A549 (cell line): Measurements from ENCODE around the gene IER5L. TPM values are rescaled to one million over a fixed set of nuclear protein-coding genes. Genes with fewer than 3 reads are reported as not detected.

ENCODE experiments used
- ATAC-seq, 2 experiments: fragments of 200-7000 bp in 1 of 2; fragments of >200 bp in 1 of 2; cut with Nextera tagmentation in 1 of 2; cut with Tn5 transposase in 1 of 2; 3 replicates each; pipeline versions ENCODE4 v1.8.0 to v1.9.1; 2018 to 2020; ENCODE audit warnings: mild to moderate bottlenecking in 1 of 2, moderate library complexity in 1 of 2
- CTCF ChIA-PET: fragments of 300-600 bp; sonication (Branson Sonifier 250); formaldehyde crosslinking; extraction: SDS; loops from one replicate; lab custom pipeline; 2021; ENCODE audit warnings: antibody characterized with exemption, inconsistent platforms; lab: Yijun Ruan, JAX
- POLR2A ChIA-PET: fragments of 350-600 bp; formaldehyde crosslinking; extraction: SDS; loops from one replicate; lab custom pipeline; 2021; ENCODE audit warnings: antibody characterized with exemption, inconsistent platforms; lab: Yijun Ruan, JAX
- DNase-seq, 2 experiments: peaks; one replicate each; pipeline versions ENCODE4 v3.0.0 to v3.0.0-alpha.2; 2011 to 2016; ENCODE audit warnings: low read depth in 1 of 2, low spot score in 1 of 2
- FAIRE-seq: peaks from 2 replicates; lab custom pipeline; 2011; peaks lifted over from hg19 to GRCh38; lab: Jason Lieb, UNC
- H3K27ac ChIP-seq, 2 experiments: fragments of >200 bp; sonication (Bioruptor Twin); formaldehyde crosslinking; 3 replicates each; pipeline ENCODE4 v1.5.1; 2016 to 2017
- H3K4me1 ChIP-seq: fragments of >200 bp; sonication (Bioruptor Twin); formaldehyde crosslinking; 3 replicates; pipeline ENCODE4 v1.6.1; 2016
- H3K4me2 ChIP-seq: fragments of >200 bp; sonication (Bioruptor Twin); formaldehyde crosslinking; 3 replicates; pipeline ENCODE4 v1.6.1; 2016
- H3K4me3 ChIP-seq: fragments of >200 bp; sonication (Bioruptor Twin); formaldehyde crosslinking; 3 replicates; pipeline ENCODE4 v1.5.1; 2016
- H3K9me3 ChIP-seq: fragments of >200 bp; sonication (Bioruptor Twin); formaldehyde crosslinking; 3 replicates; pipeline ENCODE4 v1.6.1; 2016
- BHLHE40 ChIP-seq: IDR thresholded peaks from 2 replicates; pipeline ENCODE4 v1.6.1; 2012; ENCODE audit warnings: low read depth, low read length, inconsistent platforms
- CHD2 ChIP-seq: fragments of 150-350 bp; IDR thresholded peaks from 2 replicates; pipeline ENCODE4 v1.6.1; 2014; ENCODE audit warnings: low read length; ENCODE audit not compliant: partially characterized antibody
- E2F6 ChIP-seq: IDR thresholded peaks from 2 replicates; pipeline ENCODE4 v1.6.1; 2012; ENCODE audit warnings: low read depth, borderline replicate concordance
- EHF ChIP-seq: fragments of 250-450 bp; sonication (Bioruptor Pico); IDR thresholded peaks from 2 replicates; pipeline ENCODE4 v1.5.0; 2020; ENCODE audit warnings: mild to moderate bottlenecking
- FOSL2 ChIP-seq, 2 experiments: fragments of 450-650 bp in 1 of 2; fragments of >200 bp in 1 of 2; sonication (Bioruptor Twin) in 1 of 2; formaldehyde crosslinking; IDR thresholded peaks; 2 replicates each; pipeline versions ENCODE4 v1.5.0 to v1.6.1; 2016 to 2020; ENCODE audit warnings: mild to moderate bottlenecking in 1 of 2, moderate library complexity in 1 of 2
- HOXB5 ChIP-seq: fragments of 250-450 bp; sonication (Bioruptor Pico); IDR thresholded peaks from 2 replicates; pipeline ENCODE4 v1.5.0; 2020; ENCODE audit warnings: mild to moderate bottlenecking, moderate library complexity
- JUNB ChIP-seq: fragments of >200 bp; sonication (Bioruptor Twin); formaldehyde crosslinking; IDR thresholded peaks from 2 replicates; pipeline ENCODE4 v1.6.1; 2016
- MAFK ChIP-seq: fragments of 450-650 bp; IDR thresholded peaks from 2 replicates; pipeline ENCODE4 v1.6.1; 2014; ENCODE audit not compliant: partially characterized antibody
- MYC ChIP-seq: IDR thresholded peaks from 2 replicates; pipeline ENCODE4 v1.6.1; 2012; ENCODE audit warnings: mild to moderate bottlenecking, inconsistent platforms, low read length, improper control_type of control experiment, borderline replicate concordance
- POLR2AphosphoS2 ChIP-seq: conservative IDR thresholded peaks from 2 replicates; pipeline ENCODE4 v1.6.1; 2012; ENCODE audit warnings: low read length, improper control_type of control experiment, inconsistent platforms
- RARB ChIP-seq: fragments of 250-450 bp; sonication (Bioruptor Pico); IDR thresholded peaks from 2 replicates; pipeline ENCODE4 v1.8.0; 2021; ENCODE audit warnings: mild to moderate bottlenecking, moderate library complexity
- RFX5 ChIP-seq: fragments of 450-650 bp; IDR thresholded peaks from 2 replicates; pipeline ENCODE4 v1.7.1; 2014; ENCODE audit warnings: antibody characterized with exemption, mild to moderate bottlenecking, moderate library complexity
- RNF2 ChIP-seq: fragments of 200-600 bp; sonication (generic); IDR thresholded peaks from 2 replicates; pipeline ENCODE4 v1.6.1; 2016; ENCODE audit warnings: low read depth, mild to moderate bottlenecking, antibody characterized with exemption, moderate library complexity, borderline replicate concordance
- SMC3 ChIP-seq: fragments of >200 bp; sonication (Bioruptor Twin); formaldehyde crosslinking; IDR thresholded peaks from 3 replicates; pipeline ENCODE4 v1.6.1; 2018; ENCODE audit warnings: inconsistent platforms
- TFCP2L1 ChIP-seq: fragments of 250-450 bp; sonication (Bioruptor Pico); IDR thresholded peaks from 2 replicates; pipeline ENCODE4 v1.5.0; 2021; ENCODE audit warnings: mild to moderate bottlenecking
- TP53 ChIP-seq: fragments of 250-450 bp; sonication (Bioruptor Pico); IDR thresholded peaks from 2 replicates; pipeline ENCODE4 v1.5.0; 2021; ENCODE audit warnings: mild to moderate bottlenecking, moderate library complexity
- WGBS: methylation state at CpG from one replicate; pipeline ENCODE4 v1.1.6; 2017; ENCODE audit errors: missing lambda C conversion rate; 5-methylcytosine and 5-hydroxymethylcytosine counted together
- polyA plus RNA-seq, 4 experiments: library from polyadenylated mRNA; depleted of rRNA in 3 of 4; stranded (reverse); fragments of >200 nt; fragmentation: RNase III in 1 of 4; extraction: RNeasy Plus Mini Kit Qiagen cat#74134 plus additional on column Dnase treatment in 1 of 4; gene quantifications; 2 replicates in 3 of 4; 3 replicates in 1 of 4; pipeline ENCODE4 v1.2.3, GENCODE V29; 2011 to 2017
- TF ChIP-seq, protein P1 (sequence below): fragments of >200 bp; sonication (Bioruptor Twin); formaldehyde crosslinking; IDR thresholded peaks from 3 replicates; pipeline ENCODE4 v1.5.1; 2016
- TF ChIP-seq, protein P2 (sequence below): IDR thresholded peaks from 2 replicates; pipeline ENCODE4 v1.6.1; 2012
- TF ChIP-seq, protein P3 (sequence below): fragments of 250-450 bp; sonication (Bioruptor Pico); IDR thresholded peaks from 2 replicates; pipeline ENCODE4 v1.5.0; 2020; ENCODE audit warnings: low read depth, mild to moderate bottlenecking, moderate library complexity

IER5L gene
- polyA plus RNA-seq, 2 of the 4 experiments (the other 2 are of a cell fraction) = 25.1 to 67.5 TPM

DNA sequence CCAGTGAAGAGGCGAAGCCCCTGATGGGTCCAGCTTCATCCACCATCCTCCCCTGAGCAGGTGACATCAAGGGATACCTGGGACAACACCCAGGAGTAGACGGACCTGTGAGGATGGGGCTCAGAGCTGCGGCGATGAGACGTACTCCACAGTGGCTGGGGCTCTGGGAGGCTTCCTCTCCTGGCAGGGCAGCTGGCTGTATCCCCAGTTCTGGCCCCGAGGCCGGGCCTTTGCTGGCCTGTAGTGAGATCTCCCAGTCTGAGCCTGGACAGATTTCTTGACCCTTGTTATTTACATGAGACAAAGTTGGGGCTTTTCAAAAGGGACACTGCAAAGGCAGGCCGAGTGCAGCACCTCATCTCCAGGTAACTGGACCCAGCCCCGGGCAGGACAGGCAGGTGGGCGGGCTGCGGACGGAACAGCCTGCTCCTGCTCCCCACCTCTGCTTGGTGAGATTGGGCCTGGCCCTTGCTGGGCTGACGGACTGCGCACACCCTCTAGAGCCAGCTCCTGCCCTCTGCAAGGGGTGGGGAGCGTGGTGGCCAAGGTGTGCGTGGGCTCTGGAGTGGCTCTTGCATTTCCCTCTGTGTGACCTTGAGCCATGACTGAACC is 23.1 kb downstream of the IER5L start (continued):
- TF ChIP-seq HOXB5 (CRISPR knock-in tag) = no peak

GRCh38 chr9:129151469-129151868 is 26.6 kb downstream of the IER5L start:
- POLR2A ChIA-PET = interaction anchor here (1.1 to 1.2 kb wide), 2 partner anchors 12 to 26 kb away, joined by 3 to 7 read pairs; no protein-coding TSS in a partner anchor
- Histone ChIP-seq H3K27ac (no peak overlapping the region), H3K4me1 (peaks cover 1% of the 10 kb centered on the region; the same call in 2 of the 3 replicates), H3K4me3 (no peak overlapping the region), H3K9me3 (no peaks in the 10 kb centered on the region), H3K4me2 (no peak overlapping the region)
- no peak for FAIRE-seq
- no peak for ATAC-seq
- TF ChIP-seq TP53 (CRISPR knock-in tag) = no peak
- no peak for TF ChIP-seq RARB (CRISPR knock-in tag)
- no peak for TF ChIP-seq POLR2AphosphoS2
- TF ChIP-seq, protein P1, sequence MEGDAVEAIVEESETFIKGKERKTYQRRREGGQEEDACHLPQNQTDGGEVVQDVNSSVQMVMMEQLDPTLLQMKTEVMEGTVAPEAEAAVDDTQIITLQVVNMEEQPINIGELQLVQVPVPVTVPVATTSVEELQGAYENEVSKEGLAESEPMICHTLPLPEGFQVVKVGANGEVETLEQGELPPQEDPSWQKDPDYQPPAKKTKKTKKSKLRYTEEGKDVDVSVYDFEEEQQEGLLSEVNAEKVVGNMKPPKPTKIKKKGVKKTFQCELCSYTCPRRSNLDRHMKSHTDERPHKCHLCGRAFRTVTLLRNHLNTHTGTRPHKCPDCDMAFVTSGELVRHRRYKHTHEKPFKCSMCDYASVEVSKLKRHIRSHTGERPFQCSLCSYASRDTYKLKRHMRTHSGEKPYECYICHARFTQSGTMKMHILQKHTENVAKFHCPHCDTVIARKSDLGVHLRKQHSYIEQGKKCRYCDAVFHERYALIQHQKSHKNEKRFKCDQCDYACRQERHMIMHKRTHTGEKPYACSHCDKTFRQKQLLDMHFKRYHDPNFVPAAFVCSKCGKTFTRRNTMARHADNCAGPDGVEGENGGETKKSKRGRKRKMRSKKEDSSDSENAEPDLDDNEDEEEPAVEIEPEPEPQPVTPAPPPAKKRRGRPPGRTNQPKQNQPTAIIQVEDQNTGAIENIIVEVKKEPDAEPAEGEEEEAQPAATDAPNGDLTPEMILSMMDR = no peak
- TF ChIP-seq, protein P2, sequence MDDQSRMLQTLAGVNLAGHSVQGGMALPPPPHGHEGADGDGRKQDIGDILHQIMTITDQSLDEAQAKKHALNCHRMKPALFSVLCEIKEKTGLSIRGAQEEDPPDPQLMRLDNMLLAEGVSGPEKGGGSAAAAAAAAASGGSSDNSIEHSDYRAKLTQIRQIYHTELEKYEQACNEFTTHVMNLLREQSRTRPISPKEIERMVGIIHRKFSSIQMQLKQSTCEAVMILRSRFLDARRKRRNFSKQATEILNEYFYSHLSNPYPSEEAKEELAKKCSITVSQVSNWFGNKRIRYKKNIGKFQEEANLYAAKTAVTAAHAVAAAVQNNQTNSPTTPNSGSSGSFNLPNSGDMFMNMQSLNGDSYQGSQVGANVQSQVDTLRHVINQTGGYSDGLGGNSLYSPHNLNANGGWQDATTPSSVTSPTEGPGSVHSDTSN = no peak
- 94% methylated on average over 14 of the region's 15 CpGs for WGBS
- DNase-seq = no peak
- CTCF ChIA-PET = interaction anchor here (0.9 to 38.0 kb wide), 6 partner anchors 10 to 631 kb away, joined by 3 to 1029 read pairs (median 10); partner anchors contain the start of gene IER5L

GRCh38 chr9:129150672-129151211 is 27.3 kb downstream of the IER5L start:
- FAIRE-seq = no peak
- CTCF ChIA-PET = interaction anchor here (0.9 to 38.0 kb wide), 6 partner anchors 9 to 632 kb away, joined by 3 to 1029 read pairs (median 10); partner anchors contain the start of gene IER5L
- TF ChIP-seq EHF = no peak
- no peak for TF ChIP-seq BHLHE40
- TF ChIP-seq MAFK = no peak
- no peak for TF ChIP-seq RNF2
- TF ChIP-seq E2F6 = no peak
- no peak for TF ChIP-seq CHD2
- TF ChIP-seq, protein P3, sequence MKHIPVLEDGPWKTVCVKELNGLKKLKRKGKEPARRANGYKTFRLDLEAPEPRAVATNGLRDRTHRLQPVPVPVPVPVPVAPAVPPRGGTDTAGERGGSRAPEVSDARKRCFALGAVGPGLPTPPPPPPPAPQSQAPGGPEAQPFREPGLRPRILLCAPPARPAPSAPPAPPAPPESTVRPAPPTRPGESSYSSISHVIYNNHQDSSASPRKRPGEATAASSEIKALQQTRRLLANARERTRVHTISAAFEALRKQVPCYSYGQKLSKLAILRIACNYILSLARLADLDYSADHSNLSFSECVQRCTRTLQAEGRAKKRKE = no peak
- TF ChIP-seq TP53 (CRISPR knock-in tag) = no peak
- TF ChIP-seq MYC = no peak
- TF ChIP-seq SMC3 = no peak
- TF ChIP-seq JUNB = no peak
- TF ChIP-seq RFX5 = no peak
- TF ChIP-seq TFCP2L1 (CRISPR knock-in tag) = no peak
- no peak for TF ChIP-seq FOSL2 (IDR thresholded peaks at IDR 0.05)
- TF ChIP-seq FOSL2 (CRISPR knock-in tag; IDR thresholded peaks at IDR 0.05) = no peak

More at GRCh38 chr9:129150672-129151211, 27.3 kb downstream of the IER5L start:
- no peak for ATAC-seq
- Histone ChIP-seq H3K9me3 (no peaks in the 10 kb centered on the region), H3K27ac (no peak overlapping the region), H3K4me2 (no peak overlapping the region), H3K4me1 (peaks cover 8% of the 10 kb centered on the region), H3K4me3 (no peak overlapping the region)
- 89% methylated on average over 18 of the region's 18 CpGs for WGBS
- POLR2A ChIA-PET = interaction anchor here (1.1 kb wide), 1 partner anchor 11 kb away, joined by 7 read pairs; no protein-coding TSS in a partner anchor
- no peak for DNase-seq
